ENCODE measurements around the gene ANO9.

The ANO9 gene

GRCh38 chr11:384511-384910, 57.3 kb downstream of the ANO9 start:
- no peak for DNase-seq (ENCODE audit: low read depth, low spot score)

GRCh38 chr11:383431-383830, 58.4 kb downstream of the ANO9 start:
- no peak for DNase-seq (ENCODE audit: low read depth, low spot score)

- no peak for DNase-seq (ENCODE audit: low read depth, low spot score)
Observed at GRCh38 chr11:382081-382629, 59.7 kb downstream of the ANO9 start.

- DNase-seq (ENCODE audit: low read depth, low spot score), result no peak
Observed at GRCh38 chr11:381501-382072, 60.2 kb downstream of the ANO9 start.

GRCh38 chr11:380996-381395, 60.8 kb downstream of the ANO9 start:
- no peak for DNase-seq (ENCODE audit: low read depth, low spot score)

GRCh38 chr11:380491-380890, 61.3 kb downstream of the ANO9 start:
- DNase-seq (ENCODE audit: low read depth, low spot score), result no peak

- DNase-seq (ENCODE audit: low read depth, low spot score), result no peak
Observed at GRCh38 chr11:380095-380480, 61.7 kb downstream of the ANO9 start.

- no peak for DNase-seq (ENCODE audit: low read depth, low spot score)
Observed at GRCh38 chr11:379205-380094, 62.4 kb downstream of the ANO9 start.

GRCh38 chr11:377883-378500, 63.8 kb downstream of the ANO9 start:
- no peak for DNase-seq (ENCODE audit: low read depth, low spot score)

- DNase-seq (ENCODE audit: low read depth, low spot score), result no peak
Observed at GRCh38 chr11:377174-377865, 64.5 kb downstream of the ANO9 start.

GRCh38 chr11:376531-377173, 65.2 kb downstream of the ANO9 start:
- DNase-seq (ENCODE audit: low read depth, low spot score), result no peak

GRCh38 chr11:375065-376025, 66.5 kb downstream of the ANO9 start:
- no peak for DNase-seq (ENCODE audit: low read depth, low spot score)

- no peak for DNase-seq (ENCODE audit: low read depth, low spot score)
Observed at GRCh38 chr11:373716-374551, 67.9 kb downstream of the ANO9 start.

GRCh38 chr11:372809-373715, 68.7 kb downstream of the ANO9 start:
- no peak for DNase-seq (ENCODE audit: low read depth, low spot score)

- DNase-seq (ENCODE audit: low read depth, low spot score), result no peak
Observed at GRCh38 chr11:371716-372590, 69.9 kb downstream of the ANO9 start.

- DNase-seq (ENCODE audit: low read depth, low spot score), result no peak
Observed at GRCh38 chr11:371051-371450, 70.8 kb downstream of the ANO9 start.

All from smooth muscle cell of the brain vasculature (primary cell).